ENCODE measurements around the gene CPTP. TPM values are rescaled to one million over a fixed set of nuclear protein-coding genes. Genes with fewer than 3 reads are reported as not detected.

Gene CPTP
- total and polyA plus RNA-seq, 2 of the 13 experiments (the other 11 are each of a cell fraction or from before 2014, with no cell fraction given) = 5.5 to 9.3 TPM

DNA sequence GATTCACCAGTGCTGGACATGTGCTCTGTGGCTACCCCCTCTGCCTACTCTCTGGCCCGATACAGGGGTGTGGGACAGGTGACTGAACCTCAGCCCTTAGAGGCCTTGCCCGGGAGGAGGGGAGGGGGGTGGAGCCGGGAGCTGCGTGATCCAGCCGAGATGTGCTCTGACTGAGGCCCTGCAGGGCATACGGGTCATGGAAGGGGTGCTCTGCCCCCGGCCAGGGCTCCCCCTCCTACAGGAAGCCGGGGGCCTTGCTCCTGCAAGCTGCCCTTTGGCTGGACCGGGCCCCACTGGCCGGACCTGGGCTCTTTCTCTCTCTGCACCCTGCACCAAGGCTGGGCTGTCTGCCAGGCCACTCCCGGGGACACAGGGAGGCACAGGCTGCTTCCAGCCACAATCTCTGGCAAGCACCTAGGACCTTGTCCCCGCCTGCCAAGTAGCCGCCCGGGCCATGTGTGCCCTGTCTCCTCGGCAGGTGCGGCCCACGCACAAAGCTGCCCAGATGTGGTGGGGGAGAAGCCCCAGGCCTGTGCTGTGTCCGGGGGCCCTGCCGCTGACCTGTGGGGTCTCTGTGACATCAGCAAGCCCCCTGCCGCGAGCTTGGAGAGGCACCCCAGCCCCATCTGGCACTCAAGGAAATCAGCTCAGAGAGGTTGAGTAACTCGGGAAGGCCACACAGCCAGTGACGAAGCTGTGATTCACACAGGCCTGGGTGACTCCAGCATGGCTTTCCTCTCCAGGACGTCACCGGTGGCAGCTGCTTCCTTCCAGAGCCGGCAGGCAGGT, 42.9 kb upstream of the CPTP start (continued):
- TF ChIP-seq, protein P1, sequence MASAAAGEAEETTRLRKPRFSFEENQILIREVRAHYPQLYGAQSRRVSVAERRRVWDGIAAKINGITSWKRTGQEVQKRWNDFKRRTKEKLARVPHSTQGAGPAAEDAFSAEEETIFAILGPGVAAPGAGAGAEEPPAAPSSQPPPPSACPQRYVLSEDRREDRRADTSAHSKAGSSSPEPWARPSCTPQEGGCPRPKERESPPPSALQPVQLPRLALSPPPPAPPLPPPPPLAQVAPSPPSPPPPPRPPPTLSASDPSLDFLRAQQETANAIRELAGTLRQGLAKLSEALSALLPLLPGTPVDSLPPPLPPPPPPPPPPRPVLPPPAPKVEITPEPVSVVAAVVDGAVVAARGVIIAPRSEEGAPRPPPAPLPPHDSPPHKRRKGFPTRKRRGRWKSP (CRISPR knock-in tag; IDR thresholded peaks at IDR 0.05) = 0 out of 2 replicates have a peak, but pooled peaks have one; percentile 45
- TF ChIP-seq, protein P2, sequence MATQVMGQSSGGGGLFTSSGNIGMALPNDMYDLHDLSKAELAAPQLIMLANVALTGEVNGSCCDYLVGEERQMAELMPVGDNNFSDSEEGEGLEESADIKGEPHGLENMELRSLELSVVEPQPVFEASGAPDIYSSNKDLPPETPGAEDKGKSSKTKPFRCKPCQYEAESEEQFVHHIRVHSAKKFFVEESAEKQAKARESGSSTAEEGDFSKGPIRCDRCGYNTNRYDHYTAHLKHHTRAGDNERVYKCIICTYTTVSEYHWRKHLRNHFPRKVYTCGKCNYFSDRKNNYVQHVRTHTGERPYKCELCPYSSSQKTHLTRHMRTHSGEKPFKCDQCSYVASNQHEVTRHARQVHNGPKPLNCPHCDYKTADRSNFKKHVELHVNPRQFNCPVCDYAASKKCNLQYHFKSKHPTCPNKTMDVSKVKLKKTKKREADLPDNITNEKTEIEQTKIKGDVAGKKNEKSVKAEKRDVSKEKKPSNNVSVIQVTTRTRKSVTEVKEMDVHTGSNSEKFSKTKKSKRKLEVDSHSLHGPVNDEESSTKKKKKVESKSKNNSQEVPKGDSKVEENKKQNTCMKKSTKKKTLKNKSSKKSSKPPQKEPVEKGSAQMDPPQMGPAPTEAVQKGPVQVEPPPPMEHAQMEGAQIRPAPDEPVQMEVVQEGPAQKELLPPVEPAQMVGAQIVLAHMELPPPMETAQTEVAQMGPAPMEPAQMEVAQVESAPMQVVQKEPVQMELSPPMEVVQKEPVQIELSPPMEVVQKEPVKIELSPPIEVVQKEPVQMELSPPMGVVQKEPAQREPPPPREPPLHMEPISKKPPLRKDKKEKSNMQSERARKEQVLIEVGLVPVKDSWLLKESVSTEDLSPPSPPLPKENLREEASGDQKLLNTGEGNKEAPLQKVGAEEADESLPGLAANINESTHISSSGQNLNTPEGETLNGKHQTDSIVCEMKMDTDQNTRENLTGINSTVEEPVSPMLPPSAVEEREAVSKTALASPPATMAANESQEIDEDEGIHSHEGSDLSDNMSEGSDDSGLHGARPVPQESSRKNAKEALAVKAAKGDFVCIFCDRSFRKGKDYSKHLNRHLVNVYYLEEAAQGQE (IDR thresholded peaks at IDR 0.05; ENCODE audit: borderline replicate concordance in 1 of 2, low read depth in 1 of 2, low read length in 2 of 2) = no peak
- TF ChIP-seq MTERF4 (CRISPR knock-in tag; IDR thresholded peaks at IDR 0.05) = no peak
- no peak for TF ChIP-seq RFXANK (CRISPR knock-in tag; IDR thresholded peaks at IDR 0.05)
- peak; percentile 70; the same call in 1 of the 2 replicates for TF ChIP-seq RARA (CRISPR knock-in tag; IDR thresholded peaks at IDR 0.05)
- TF ChIP-seq, protein P3, sequence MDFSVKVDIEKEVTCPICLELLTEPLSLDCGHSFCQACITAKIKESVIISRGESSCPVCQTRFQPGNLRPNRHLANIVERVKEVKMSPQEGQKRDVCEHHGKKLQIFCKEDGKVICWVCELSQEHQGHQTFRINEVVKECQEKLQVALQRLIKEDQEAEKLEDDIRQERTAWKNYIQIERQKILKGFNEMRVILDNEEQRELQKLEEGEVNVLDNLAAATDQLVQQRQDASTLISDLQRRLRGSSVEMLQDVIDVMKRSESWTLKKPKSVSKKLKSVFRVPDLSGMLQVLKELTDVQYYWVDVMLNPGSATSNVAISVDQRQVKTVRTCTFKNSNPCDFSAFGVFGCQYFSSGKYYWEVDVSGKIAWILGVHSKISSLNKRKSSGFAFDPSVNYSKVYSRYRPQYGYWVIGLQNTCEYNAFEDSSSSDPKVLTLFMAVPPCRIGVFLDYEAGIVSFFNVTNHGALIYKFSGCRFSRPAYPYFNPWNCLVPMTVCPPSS (IDR thresholded peaks at IDR 0.05) = no peak
- TF ChIP-seq NFYC (CRISPR knock-in tag; IDR thresholded peaks at IDR 0.05) = no peak
- TF ChIP-seq TBX2 (CRISPR knock-in tag; IDR thresholded peaks at IDR 0.05; ENCODE audit: borderline replicate concordance) = peak; percentile 93
- TF ChIP-seq ZNF460 (CRISPR knock-in tag; IDR thresholded peaks at IDR 0.05; ENCODE audit: borderline replicate concordance) = no peak
- TF ChIP-seq, protein P4, sequence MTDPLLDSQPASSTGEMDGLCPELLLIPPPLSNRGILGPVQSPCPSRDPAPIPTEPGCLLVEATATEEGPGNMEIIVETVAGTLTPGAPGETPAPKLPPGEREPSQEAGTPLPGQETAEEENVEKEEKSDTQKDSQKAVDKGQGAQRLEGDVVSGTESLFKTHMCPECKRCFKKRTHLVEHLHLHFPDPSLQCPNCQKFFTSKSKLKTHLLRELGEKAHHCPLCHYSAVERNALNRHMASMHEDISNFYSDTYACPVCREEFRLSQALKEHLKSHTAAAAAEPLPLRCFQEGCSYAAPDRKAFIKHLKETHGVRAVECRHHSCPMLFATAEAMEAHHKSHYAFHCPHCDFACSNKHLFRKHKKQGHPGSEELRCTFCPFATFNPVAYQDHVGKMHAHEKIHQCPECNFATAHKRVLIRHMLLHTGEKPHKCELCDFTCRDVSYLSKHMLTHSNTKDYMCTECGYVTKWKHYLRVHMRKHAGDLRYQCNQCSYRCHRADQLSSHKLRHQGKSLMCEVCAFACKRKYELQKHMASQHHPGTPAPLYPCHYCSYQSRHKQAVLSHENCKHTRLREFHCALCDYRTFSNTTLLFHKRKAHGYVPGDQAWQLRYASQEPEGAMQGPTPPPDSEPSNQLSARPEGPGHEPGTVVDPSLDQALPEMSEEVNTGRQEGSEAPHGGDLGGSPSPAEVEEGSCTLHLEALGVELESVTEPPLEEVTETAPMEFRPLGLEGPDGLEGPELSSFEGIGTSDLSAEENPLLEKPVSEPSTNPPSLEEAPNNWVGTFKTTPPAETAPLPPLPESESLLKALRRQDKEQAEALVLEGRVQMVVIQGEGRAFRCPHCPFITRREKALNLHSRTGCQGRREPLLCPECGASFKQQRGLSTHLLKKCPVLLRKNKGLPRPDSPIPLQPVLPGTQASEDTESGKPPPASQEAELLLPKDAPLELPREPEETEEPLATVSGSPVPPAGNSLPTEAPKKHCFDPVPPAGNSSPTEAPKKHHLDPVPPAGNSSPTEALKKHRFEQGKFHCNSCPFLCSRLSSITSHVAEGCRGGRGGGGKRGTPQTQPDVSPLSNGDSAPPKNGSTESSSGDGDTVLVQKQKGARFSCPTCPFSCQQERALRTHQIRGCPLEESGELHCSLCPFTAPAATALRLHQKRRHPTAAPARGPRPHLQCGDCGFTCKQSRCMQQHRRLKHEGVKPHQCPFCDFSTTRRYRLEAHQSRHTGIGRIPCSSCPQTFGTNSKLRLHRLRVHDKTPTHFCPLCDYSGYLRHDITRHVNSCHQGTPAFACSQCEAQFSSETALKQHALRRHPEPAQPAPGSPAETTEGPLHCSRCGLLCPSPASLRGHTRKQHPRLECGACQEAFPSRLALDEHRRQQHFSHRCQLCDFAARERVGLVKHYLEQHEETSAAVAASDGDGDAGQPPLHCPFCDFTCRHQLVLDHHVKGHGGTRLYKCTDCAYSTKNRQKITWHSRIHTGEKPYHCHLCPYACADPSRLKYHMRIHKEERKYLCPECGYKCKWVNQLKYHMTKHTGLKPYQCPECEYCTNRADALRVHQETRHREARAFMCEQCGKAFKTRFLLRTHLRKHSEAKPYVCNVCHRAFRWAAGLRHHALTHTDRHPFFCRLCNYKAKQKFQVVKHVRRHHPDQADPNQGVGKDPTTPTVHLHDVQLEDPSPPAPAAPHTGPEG (CRISPR knock-in tag; IDR thresholded peaks at IDR 0.05) = no peak
- TF ChIP-seq CTCF (CRISPR knock-in tag; IDR thresholded peaks at IDR 0.05) = peak; percentile 29; the same call in 1 of the 2 replicates
- no peak; the same call in 1 of the 2 replicates for TF ChIP-seq ZNF543 (CRISPR knock-in tag; IDR thresholded peaks at IDR 0.05)
- TF ChIP-seq CHCHD3 (CRISPR knock-in tag; IDR thresholded peaks at IDR 0.05) = no peak
